IMR-90 (cell line): ENCODE data around the gene KMT2B. TPM values are rescaled to one million over a fixed set of nuclear protein-coding genes. Genes with fewer than 3 reads are reported as not detected.

Source experiments
- ATAC-seq: fragments of 200-7000 bp; cut with Tn5 transposase; 2 replicates; pipeline ENCODE4 v1.9.1; 2020; ENCODE audit warnings: low read depth, mild to moderate bottlenecking, moderate library complexity
- BruUV-seq: library from RNA; stranded (reverse); fragments of 400-500 nt; replicated peaks from 2 replicates; lab custom pipeline; 2021; lab: Mats Ljungman, UMichigan
- CTCF ChIA-PET: fragments of 300-600 bp; formaldehyde crosslinking; extraction: SDS; loops from one replicate; lab custom pipeline; 2021; ENCODE audit warnings: antibody characterized with exemption; lab: Yijun Ruan, JAX
- POLR2A ChIA-PET: fragments of 300-600 bp; sonication (Branson Sonifier 250); formaldehyde crosslinking; loops from one replicate; lab custom pipeline; 2022; ENCODE audit warnings: antibody characterized with exemption; ENCODE audit not compliant: unreplicated experiment; lab: Charles Lee
- DNase-seq: peaks from one replicate; pipeline ENCODE4 v3.0.0; 2013
- H2AFZ ChIP-seq: replicated peaks from 2 replicates; pipeline ENCODE3; 2013; ENCODE audit warnings: low read length, mild to moderate bottlenecking; ENCODE audit not compliant: poor library complexity
- H2AK5ac ChIP-seq: 2 replicates; pipeline ENCODE4 v1.6.1; 2013; ENCODE audit warnings: low read depth, low read length, inconsistent platforms
- H2AK9ac ChIP-seq: replicated peaks from 2 replicates; pipeline ENCODE3; 2013; ENCODE audit warnings: mild to moderate bottlenecking, low read depth, low read length, moderate library complexity; ENCODE audit not compliant: poor library complexity
- H2BK120ac ChIP-seq: 2 replicates; pipeline ENCODE4 v1.6.1; 2013; ENCODE audit warnings: low read depth, low read length, inconsistent platforms
- H2BK15ac ChIP-seq: 3 replicates; pipeline ENCODE4 v1.6.1; 2013; ENCODE audit warnings: low read depth, low read length, inconsistent platforms
- H2BK20ac ChIP-seq: 2 replicates; pipeline ENCODE4 v1.6.1; 2013; ENCODE audit warnings: low read depth, mild to moderate bottlenecking, inconsistent platforms, low read length, moderate library complexity
- H2BK5ac ChIP-seq: 2 replicates; pipeline ENCODE4 v1.6.1; 2013; ENCODE audit warnings: mild to moderate bottlenecking, low read depth, low read length, inconsistent platforms; ENCODE audit not compliant: poor library complexity, severe bottlenecking
- H3K14ac ChIP-seq: replicated peaks from 2 replicates; pipeline ENCODE4 v1.6.1; 2013; ENCODE audit warnings: low read depth, low read length, inconsistent platforms
- H3K18ac ChIP-seq: 2 replicates; pipeline ENCODE4 v1.6.1; 2013; ENCODE audit warnings: low read depth, low read length, control low read depth
- H3K23ac ChIP-seq: 2 replicates; pipeline ENCODE4 v1.6.1; 2013; ENCODE audit warnings: low read depth, low read length, inconsistent platforms
- H3K27ac ChIP-seq: 2 replicates; pipeline ENCODE4 v1.5.1; 2013; ENCODE audit warnings: mild to moderate bottlenecking, control low read depth, low read length; ENCODE audit not compliant: insufficient read depth
- H3K27me3 ChIP-seq: 2 replicates; pipeline ENCODE4 v1.6.1; 2013; ENCODE audit warnings: low read length; ENCODE audit not compliant: control insufficient read depth, insufficient read depth
- H3K36me3 ChIP-seq: 2 replicates; pipeline ENCODE4 v1.6.1; 2013; ENCODE audit warnings: low read length, mixed read lengths; ENCODE audit not compliant: control insufficient read depth, insufficient read depth
- H3K4ac ChIP-seq: 2 replicates; pipeline ENCODE4 v1.6.1; 2013; ENCODE audit warnings: low read depth, low read length, inconsistent platforms
- H3K4me1 ChIP-seq: 2 replicates; pipeline ENCODE4 v1.6.1; 2013; ENCODE audit warnings: low read length, mixed read lengths; ENCODE audit not compliant: control insufficient read depth, insufficient read depth
- H3K4me2 ChIP-seq: 2 replicates; pipeline ENCODE4 v1.6.1; 2013; ENCODE audit warnings: low read depth, mild to moderate bottlenecking, control low read depth, low read length, moderate library complexity
- H3K4me3 ChIP-seq: 2 replicates; pipeline ENCODE4 v1.5.1; 2013; ENCODE audit warnings: low read depth, mild to moderate bottlenecking, control low read depth, low read length, moderate library complexity; ENCODE audit not compliant: insufficient read depth
- H3K56ac ChIP-seq: 2 replicates; pipeline ENCODE4 v1.6.1; 2013; ENCODE audit warnings: low read length, inconsistent platforms; ENCODE audit not compliant: insufficient read depth; ENCODE audit errors: extremely low read depth
- H3K79me1 ChIP-seq, 2 experiments: 2 replicates each; pipeline ENCODE4 v1.6.1; 2013; ENCODE audit warnings: low read length in 2 of 2, inconsistent platforms in 1 of 2, low read depth in 1 of 2
- H3K9ac ChIP-seq: 2 replicates; pipeline ENCODE4 v1.6.1; 2013; ENCODE audit warnings: low read depth, low read length, control low read depth
- H3K9me1 ChIP-seq: 2 replicates; pipeline ENCODE4 v1.6.1; 2013; ENCODE audit warnings: low read length, inconsistent platforms; ENCODE audit not compliant: insufficient read depth
- H3K9me3 ChIP-seq: 2 replicates; pipeline ENCODE4 v1.6.1; 2013; ENCODE audit warnings: low read length; ENCODE audit not compliant: control insufficient read depth, insufficient read depth
- H4K20me1 ChIP-seq: 2 replicates; pipeline ENCODE4 v1.6.1; 2013; ENCODE audit warnings: low read length, inconsistent platforms; ENCODE audit not compliant: insufficient read depth
- H4K5ac ChIP-seq: 2 replicates; pipeline ENCODE4 v1.6.1; 2013; ENCODE audit warnings: mild to moderate bottlenecking, low read depth, low read length, control low read depth
- H4K8ac ChIP-seq, 2 experiments: 2 replicates each; pipeline ENCODE4 v1.6.1; 2013; ENCODE audit warnings: low read depth in 2 of 2, low read length in 2 of 2, control low read depth in 1 of 2, inconsistent platforms in 1 of 2
- H4K91ac ChIP-seq: 2 replicates; pipeline ENCODE4 v1.6.1; 2013; ENCODE audit warnings: low read depth, low read length, inconsistent platforms; ENCODE audit not compliant: insufficient read depth
- CHD1 ChIP-seq: IDR thresholded peaks from 2 replicates; pipeline ENCODE4 v1.6.1; 2012; ENCODE audit warnings: low read depth, low read length, improper control_type of control experiment
- WGBS, 2 experiments: methylation state at CpG; one replicate each; pipeline versions ENCODE4 v1.1.5 to v1.1.7; 2013; ENCODE audit warnings: missing lambda C conversion rate in 2 of 2; ENCODE audit not compliant: insufficient read length in 1 of 2; ENCODE audit errors: extremely low coverage in 2 of 2; 5-methylcytosine and 5-hydroxymethylcytosine counted together
- dilution Hi-C: fragments of 300-500 bp; cut with HindIII; formaldehyde crosslinking; loops from one replicate; pipeline ENCODE4 v1.14.3; 2018; ENCODE audit warnings: low sequenced_read_pairs; ENCODE audit not compliant: unreplicated experiment
- in situ Hi-C: fragments of 300-500 bp; cut with MboI; formaldehyde crosslinking; loops from 3 replicates; pipeline ENCODE4 v1.14.3; 2019; ENCODE audit warnings: low sequenced_read_pairs, inconsistent platforms, mixed read lengths
- intact Hi-C: fragments of 100-400 bp; cut with micrococcal nuclease; formaldehyde crosslinking; loops from 2 replicates; pipeline ENCODE4 v1.10.0; 2022
- polyA plus RNA-seq, 3 experiments: library from polyadenylated mRNA; depleted of rRNA; stranded (reverse); fragments of >200 nt; gene quantifications; 2 replicates each; pipeline ENCODE4 v1.2.3, GENCODE V29; 2012; ENCODE audit warnings: low replicate concordance in 1 of 3
- total RNA-seq: library from RNA; depleted of rRNA; stranded (reverse); fragments of >200 nt; gene quantifications from 2 replicates; pipeline ENCODE4 v1.2.3, GENCODE V29; 2012

Gene KMT2B
- total and polyA plus RNA-seq, 2 of the 4 experiments (the other 2 are of a cell fraction): 3.0 to 30.7 TPM

DNA sequence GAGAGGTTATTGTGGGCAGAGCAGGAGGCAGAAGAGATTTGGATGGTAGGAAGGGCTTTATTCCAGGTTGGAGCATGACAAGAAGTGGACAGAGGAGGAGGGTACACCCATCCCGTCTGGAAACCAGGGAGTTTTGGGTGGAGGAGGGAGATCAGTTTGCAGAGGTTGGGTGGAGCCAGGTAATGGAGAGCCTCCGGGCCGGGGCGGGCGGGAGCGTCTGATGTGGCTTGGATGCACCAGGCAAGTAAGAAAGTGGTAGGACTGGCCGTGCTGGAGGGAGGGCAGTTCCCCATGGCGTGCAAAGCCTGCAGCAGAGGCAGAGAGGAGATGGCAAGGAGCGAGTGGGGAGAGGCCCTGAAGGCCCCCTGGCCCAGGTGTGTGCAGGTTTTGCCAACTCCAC, 13.6 kb downstream of the KMT2B start:
- H3K56ac ChIP-seq: no peak overlapping the region
- no peak overlapping the region for H3K27ac ChIP-seq
- 88% methylated on average over 4 of the region's 9 CpGs; no CpG with 5 or more reads in 1 of the 2 experiments for WGBS, 2 experiments
- no peak overlapping the region for H2BK15ac ChIP-seq
- no peaks in the 10 kb centered on the region for H3K9me3 ChIP-seq
- no peak overlapping the region for H4K5ac ChIP-seq
- H3K14ac ChIP-seq: no peak overlapping the region
- ChIA-PET POLR2A (no interaction called here), CTCF (no interaction called here)
- TF ChIP-seq CHD1: no peak
- no peak overlapping the region for H2BK5ac ChIP-seq
- no peak overlapping the region for H3K4me3 ChIP-seq
- no peaks in the 10 kb centered on the region for H3K4me1 ChIP-seq
- peaks cover 88% of the 10 kb centered on the region for H3K36me3 ChIP-seq
- intact Hi-C loops: no loop called here
- DNase-seq (no peak), ATAC-seq (no peak)
- H3K9ac ChIP-seq: no peak overlapping the region
- no peak overlapping the region for H2AK5ac ChIP-seq
- peaks cover 9% of the 10 kb centered on the region for H4K20me1 ChIP-seq
- no peak overlapping the region for H3K18ac ChIP-seq
- no TSS peak for BruUV-seq
- no peak overlapping the region for H4K8ac ChIP-seq
- no peaks in the 10 kb centered on the region for H3K27me3 ChIP-seq
- H3K23ac ChIP-seq: no peak overlapping the region
- dilution Hi-C loops: no loop called here
- H2AK9ac ChIP-seq: no peak overlapping the region
- peaks cover 0 to 23% of the 10 kb centered on the region in 2 experiments; a peak in 3 of 4 replicates for H3K79me1 ChIP-seq
- no peak overlapping the region for H3K4me2 ChIP-seq
- no peak overlapping the region for H4K91ac ChIP-seq
- in situ Hi-C loops: no loop called here
- no peak overlapping the region for H2BK20ac ChIP-seq
- H2AFZ ChIP-seq: no peak overlapping the region
- H3K4ac ChIP-seq: no peak overlapping the region
- H3K9me1 ChIP-seq: no peaks in the 10 kb centered on the region
- no peak overlapping the region for H2BK120ac ChIP-seq
